Thyroid gland (tissue), 4 donors: ENCODE measurements around the gene MAGI2. TPM values are rescaled to one million over a fixed set of nuclear protein-coding genes. Genes with fewer than 3 reads are reported as not detected.
A peak's percentile ranks its signal among the peaks of the same experiment; 100 is the strongest.

Experiments
- DNase-seq, 2 donors: peaks; one replicate each; pipeline ENCODE4 v3.0.0-alpha.2; 2019
- H3K27ac ChIP-seq, 3 donors: fragments of 200-600 bp; sonication (generic); 1 replicate in 2 of 3; 2 replicates in 1 of 3; pipeline ENCODE4 v1.5.1; 2016 to 2019; ENCODE audit warnings: mild to moderate bottlenecking in 1 of 3, moderate library complexity in 1 of 3
- H3K27me3 ChIP-seq: fragments of 200-600 bp; sonication (generic); one replicate; pipeline ENCODE4 v1.5.1; 2019
- H3K36me3 ChIP-seq, 2 donors: fragments of 200-600 bp; sonication (generic); one replicate each; pipeline ENCODE4 v1.5.1; 2016 to 2019
- H3K4me1 ChIP-seq, 2 donors: fragments of 200-600 bp; sonication (generic); one replicate each; pipeline ENCODE4 v1.5.1; 2017 to 2019
- H3K4me3 ChIP-seq, 3 donors: fragments of 200-600 bp; sonication (generic); replicated peaks in 1 of 3; 1 replicate in 2 of 3; 2 replicates in 1 of 3; pipeline ENCODE4 v1.5.1; 2016; ENCODE audit warnings: mild to moderate bottlenecking in 1 of 3
- H3K9me3 ChIP-seq: fragments of 200-600 bp; sonication (generic); one replicate; pipeline ENCODE4 v1.5.1; 2017
- CTCF ChIP-seq, 6 experiments: fragments of 200-600 bp in 3 of 6; fragments of 450-650 bp in 3 of 6; sonication (generic) in 3 of 6; IDR thresholded peaks; one replicate each; pipeline ENCODE4 v1.5.1; 2016 to 2019; ENCODE audit warnings: antibody characterized with exemption in 6 of 6, mild to moderate bottlenecking in 2 of 6, inconsistent platforms in 1 of 6, moderate library complexity in 1 of 6
- POLR2A ChIP-seq, 2 donors: fragments of 450-650 bp; IDR thresholded peaks; one replicate each; pipeline ENCODE4 v1.6.1; 2017; ENCODE audit warnings: antibody characterized with exemption in 2 of 2, mild to moderate bottlenecking in 2 of 2, moderate library complexity in 1 of 2
- WGBS, 2 donors: methylation state at CpG; one replicate each; pipeline ENCODE4 v1.1.5; 2017; 5-methylcytosine and 5-hydroxymethylcytosine counted together
- intact Hi-C: fragments of 100-400 bp; cut with DNase I; formaldehyde crosslinking; loops from one replicate; pipeline ENCODE4 v1.15.1; 2023
- total RNA-seq, 4 donors: library from RNA; depleted of rRNA; stranded (reverse); fragments of >200 nt; gene quantifications; one replicate each; pipeline ENCODE4 v1.2.3, GENCODE V29; 2016

The MAGI2 gene
- total RNA-seq, 4 donors from 2014 or later = 20.7 to 31.1 (median 26.0) TPM

- Histone ChIP-seq H3K4me3 (no peak overlapping the region), H3K36me3 (no peaks in the 10 kb centered on the region), H3K9me3 (no peaks in the 10 kb centered on the region), H3K27ac (no peak overlapping the region), H3K27me3 (no peaks in the 10 kb centered on the region), H3K4me1 (no peaks in the 10 kb centered on the region)
- intact Hi-C loops = no loop called here
- no peak for TF ChIP-seq POLR2A (IDR thresholded peaks at IDR 0.05)
- TF ChIP-seq CTCF (IDR thresholded peaks at IDR 0.05) = no peak
- DNase-seq = no peak
- WGBS, 2 donors = 91 to 97% methylated on average over 1 of the region's 1 CpG
These were observed 498.1 kb downstream of the MAGI2 start for GRCh38 chr7:78955329-78955728.

- intact Hi-C loops = no loop called here
- WGBS, 2 donors = 79 to 88% methylated on average over 5 of the region's 5 CpGs
- no peak for DNase-seq
- H3K27me3 ChIP-seq = no peaks in the 10 kb centered on the region
- TF ChIP-seq POLR2A (IDR thresholded peaks at IDR 0.05) (no peak), CTCF (IDR thresholded peaks at IDR 0.05) (no peak)
- H3K36me3 ChIP-seq = no peaks in the 10 kb centered on the region
- no peaks in the 10 kb centered on the region for H3K4me1 ChIP-seq
- H3K4me3 ChIP-seq = no peak overlapping the region
- no peaks in the 10 kb centered on the region for H3K9me3 ChIP-seq
- H3K27ac ChIP-seq = no peak overlapping the region
These were observed 499.6 kb downstream of the MAGI2 start for GRCh38 chr7:78953726-78954363.

GRCh38 chr7:78953090-78953489, 500.4 kb downstream of the MAGI2 start:
- H3K4me3 ChIP-seq = no peak overlapping the region
- H3K4me1 ChIP-seq = no peaks in the 10 kb centered on the region
- 80 to 81% methylated on average over 1 of the region's 1 CpG for WGBS, 2 donors
- H3K27me3 ChIP-seq = no peaks in the 10 kb centered on the region
- no peak for DNase-seq
- TF ChIP-seq POLR2A (IDR thresholded peaks at IDR 0.05) (no peak), CTCF (IDR thresholded peaks at IDR 0.05) (no peak)
- intact Hi-C loops = no loop called here
- no peak overlapping the region for H3K27ac ChIP-seq
- no peaks in the 10 kb centered on the region for H3K9me3 ChIP-seq
- no peaks in the 10 kb centered on the region for H3K36me3 ChIP-seq

GRCh38 chr7:78939669-78940068, 513.8 kb downstream of the MAGI2 start:
- 56 to 65% methylated on average over 4 of the region's 4 CpGs for WGBS, 2 donors
- Histone ChIP-seq H3K4me1 (no peaks in the 10 kb centered on the region), H3K4me3 (no peak overlapping the region), H3K27me3 (no peaks in the 10 kb centered on the region), H3K27ac (no peak overlapping the region), H3K36me3 (no peaks in the 10 kb centered on the region), H3K9me3 (no peaks in the 10 kb centered on the region)
- DNase-seq = no peak
- intact Hi-C loops = no loop called here
- TF ChIP-seq CTCF (IDR thresholded peaks at IDR 0.05) (no peak), POLR2A (IDR thresholded peaks at IDR 0.05) (no peak)

- DNase-seq = no peak
- Histone ChIP-seq H3K27me3 (no peaks in the 10 kb centered on the region), H3K9me3 (no peaks in the 10 kb centered on the region), H3K36me3 (no peaks in the 10 kb centered on the region), H3K4me1 (no peaks in the 10 kb centered on the region), H3K4me3 (no peak overlapping the region), H3K27ac (no peak overlapping the region)
- intact Hi-C loops = no loop called here
- TF ChIP-seq CTCF (IDR thresholded peaks at IDR 0.05) (peak in 2 of 6 experiments; percentile 37 to 40), POLR2A (IDR thresholded peaks at IDR 0.05) (no peak)
- 19 to 20% methylated on average over 2 of the region's 2 CpGs for WGBS, 2 donors
These were observed 528.9 kb downstream of the MAGI2 start for GRCh38 chr7:78924581-78924980.
